ENCODE data around the gene PDGFC. TPM values are rescaled to one million over a fixed set of nuclear protein-coding genes. Genes with fewer than 3 reads are reported as not detected.

Gene PDGFC
- total and polyA plus RNA-seq, 2 donors (not counting 3 experiments of a cell fraction or from before 2014, with no cell fraction given): 2.7 to 5.3 TPM

DNA sequence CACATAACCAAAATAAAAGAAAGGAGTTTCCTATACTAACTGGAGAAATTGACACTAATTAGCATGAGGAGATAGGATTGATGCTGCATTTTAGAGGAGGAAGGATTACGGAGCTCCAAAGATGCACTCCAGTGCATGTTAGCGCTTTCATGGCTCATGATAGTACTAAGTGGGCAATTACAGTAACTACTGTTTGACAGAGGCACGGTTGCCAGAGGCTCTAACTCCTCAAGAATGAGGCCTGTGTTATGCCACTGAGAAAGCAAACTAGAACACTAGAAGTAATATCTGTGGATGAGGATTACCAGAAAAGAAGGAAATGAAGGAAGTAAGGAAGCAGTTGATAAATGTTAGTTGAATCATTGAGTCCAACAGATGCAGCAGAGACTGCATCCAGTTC lies 19.6 kb upstream of the PDGFC start:
- H3K4me2 ChIP-seq (ENCODE audit: insufficient read depth, low read length): no peak overlapping the region
- ChIA-PET CTCF (interaction anchor here (1.4 kb wide), 1 partner anchor 54 kb away, joined by 5 read pairs; no protein-coding TSS in a partner anchor), POLR2A (no interaction called here)
- no peaks in the 10 kb centered on the region for H3K79me2 ChIP-seq (ENCODE audit: control insufficient read depth, insufficient read depth, low read length)
- H2AFZ ChIP-seq (ENCODE audit: low read depth, low read length): no peak overlapping the region
- FAIRE-seq: no peak
- dilution Hi-C loops (cut with MboI; ENCODE audit: extremely low pct_ligation_motif_present, low sequenced_read_pairs): no loop called here
- no peaks in the 10 kb centered on the region for H4K20me1 ChIP-seq (replicated peaks; ENCODE audit: control insufficient read depth, extremely low read depth, insufficient read depth, low read length)
- no peak for TF ChIP-seq GATA2 (IDR thresholded peaks at IDR 0.05; ENCODE audit: insufficient read depth, insufficient read length, low read depth, low read length)
- TF ChIP-seq POLR2A (IDR thresholded peaks at IDR 0.05; ENCODE audit: low read depth, low read length): no peak
- no peak for TF ChIP-seq CTCF (IDR thresholded peaks at IDR 0.05; ENCODE audit: extremely low read depth in 1 of 2, insufficient read depth in 1 of 2, low read depth in 1 of 2, low read length in 2 of 2)
- no peak for TF ChIP-seq POLR2AphosphoS5 (IDR thresholded peaks at IDR 0.05; ENCODE audit: insufficient read depth, low read depth, low read length)
- TF ChIP-seq JUN (IDR thresholded peaks at IDR 0.05; ENCODE audit: borderline replicate concordance, insufficient read depth, insufficient read length, low read depth): no peak
- no peak for TF ChIP-seq FOS (IDR thresholded peaks at IDR 0.05; ENCODE audit: borderline replicate concordance, insufficient read depth, low read length)
- TF ChIP-seq, protein P1, sequence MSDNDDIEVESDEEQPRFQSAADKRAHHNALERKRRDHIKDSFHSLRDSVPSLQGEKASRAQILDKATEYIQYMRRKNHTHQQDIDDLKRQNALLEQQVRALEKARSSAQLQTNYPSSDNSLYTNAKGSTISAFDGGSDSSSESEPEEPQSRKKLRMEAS (IDR thresholded peaks at IDR 0.05; ENCODE audit: insufficient read depth, insufficient read length): no peak
- no peak for TF ChIP-seq MYC (IDR thresholded peaks at IDR 0.05; ENCODE audit: low read depth, low read length)
- no peak for TF ChIP-seq EZH2 (IDR thresholded peaks at IDR 0.05; ENCODE audit: borderline replicate concordance, low read depth, low read length, severe bottlenecking)
- H3K36me3 ChIP-seq (ENCODE audit: control insufficient read depth in 2 of 2, extremely low read depth in 1 of 2, insufficient read depth in 2 of 2, low read length in 2 of 2): no peaks in the 10 kb centered on the region
- no peak overlapping the region for H3K9ac ChIP-seq (replicated peaks; ENCODE audit: extremely low read depth, insufficient read depth, low read length)
- DNase-seq (ENCODE audit: low read depth, low spot score): no peak
- no peak overlapping the region for H3K27ac ChIP-seq (ENCODE audit: insufficient read depth, low read depth, low read length)
- intact Hi-C loops (cut with micrococcal nuclease): no loop called here
- no peaks in the 10 kb centered on the region for H3K4me1 ChIP-seq (ENCODE audit: control insufficient read depth, extremely low read depth, insufficient read depth, low read length)
- no peak overlapping the region for H3K4me3 ChIP-seq (replicated peaks in 1 of 3; ENCODE audit: insufficient read depth in 1 of 3, low read depth in 1 of 3, low read length in 3 of 3)
- no peaks in the 10 kb centered on the region for H3K9me3 ChIP-seq (replicated peaks; ENCODE audit: control insufficient read depth, insufficient read depth, low read length)
- H3K27me3 ChIP-seq (ENCODE audit: control insufficient read depth in 2 of 2, insufficient read depth in 2 of 2, low read length in 2 of 2): no peaks in the 10 kb centered on the region
- no TSS peak for BruUV-seq (replicated peaks)
- H3K9me1 ChIP-seq (replicated peaks; ENCODE audit: control insufficient read depth, extremely low read depth, insufficient read depth, low read length): no peaks in the 10 kb centered on the region

Measured in endothelial cell of umbilical vein (primary cell).